ENCODE results near the gene TMCO1.
"Not testable (repeated sequence)": the region's sequence is repeated elsewhere in the genome, so short reads cannot be mapped to it uniquely, and the experiment has no call there.

The TMCO1 gene, protein sequence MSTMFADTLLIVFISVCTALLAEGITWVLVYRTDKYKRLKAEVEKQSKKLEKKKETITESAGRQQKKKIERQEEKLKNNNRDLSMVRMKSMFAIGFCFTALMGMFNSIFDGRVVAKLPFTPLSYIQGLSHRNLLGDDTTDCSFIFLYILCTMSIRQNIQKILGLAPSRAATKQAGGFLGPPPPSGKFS
- total RNA-seq, result 33.4 to 48.5 (median 39.9) reads per million in 4 donors

DNA sequence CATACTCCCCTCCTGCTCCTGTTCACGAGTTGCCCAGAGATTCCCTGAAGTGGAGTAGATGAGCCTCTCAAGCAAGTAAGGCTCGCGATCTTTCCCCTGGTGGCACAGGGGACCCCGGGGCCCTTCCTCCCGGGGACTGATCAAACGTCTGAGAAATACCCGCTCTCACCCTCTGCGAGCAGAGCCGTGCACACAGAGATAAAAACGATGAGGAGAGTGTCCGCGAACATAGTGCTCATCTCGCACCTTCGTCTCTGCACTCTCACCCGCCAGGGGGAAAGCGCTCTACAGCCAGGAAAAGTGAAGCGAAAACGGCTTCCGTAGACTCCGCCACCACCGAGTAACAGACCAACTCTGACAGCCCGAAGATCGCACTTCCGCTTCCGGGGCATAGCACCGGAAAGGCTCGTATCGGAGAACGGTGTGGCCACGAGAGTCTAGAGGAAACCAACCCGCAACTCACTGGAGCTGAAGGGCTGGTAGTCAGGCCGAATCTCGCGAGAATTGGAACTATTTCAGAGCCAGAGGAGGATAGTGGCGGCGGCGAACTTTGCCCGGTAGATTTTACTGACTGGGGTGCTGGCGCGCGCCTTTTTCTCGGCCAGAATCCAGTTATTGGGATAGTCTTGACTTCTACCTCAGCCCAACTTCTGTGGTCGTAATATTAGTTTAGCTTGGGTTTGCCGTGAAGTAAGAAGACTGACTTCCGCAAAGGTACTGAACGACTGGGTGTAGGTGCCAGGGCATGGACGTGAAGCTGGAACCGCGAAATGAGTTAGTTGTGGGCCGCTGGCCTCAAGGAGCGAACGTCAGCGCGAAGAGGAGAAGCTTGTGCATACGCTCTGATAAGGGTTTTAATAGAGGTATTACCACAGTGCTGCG is at the start of gene TMCO1:
Gene TMCO1, minus strand, starts transcription at position 356 of the 882 bp plus-strand sequence. Its CDS starts 117 bp downstream, at position 239.
- DNase-seq, result peak; percentile 87 to 98 (median 95)

DNA sequence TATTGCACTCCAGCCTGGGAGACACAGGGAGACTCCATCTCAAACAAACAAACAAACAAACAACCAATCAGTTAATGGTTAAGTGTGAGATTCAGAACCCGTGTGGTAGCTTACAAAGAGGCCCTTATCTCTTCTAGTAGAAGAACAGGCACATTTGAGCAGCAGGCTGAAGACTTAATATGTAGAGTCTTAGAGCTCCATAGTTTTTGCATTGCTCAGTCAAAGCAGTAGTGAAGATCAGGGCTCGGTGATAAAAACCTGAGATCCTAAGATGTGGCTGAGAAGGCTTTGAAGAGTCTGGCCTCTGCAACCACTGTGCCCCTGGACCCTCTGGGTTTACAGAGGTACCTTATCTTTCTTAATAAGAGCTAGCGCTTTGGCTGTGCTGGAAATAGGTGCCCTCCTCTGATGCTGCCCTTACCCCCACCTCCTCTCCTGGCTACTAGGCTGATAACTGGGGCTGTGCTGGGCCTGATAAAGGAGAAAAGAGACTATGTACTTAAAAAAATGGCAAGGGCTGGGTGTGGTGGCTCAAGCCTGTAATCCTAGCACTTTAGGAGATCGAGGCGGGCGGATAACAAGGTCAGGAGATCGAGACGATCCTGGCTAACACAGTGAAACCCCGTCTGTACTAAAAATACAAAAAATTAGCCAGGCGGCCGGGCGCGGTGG is 48.3 kb upstream of the TMCO1 start:
- DNase-seq, result no peak

DNA sequence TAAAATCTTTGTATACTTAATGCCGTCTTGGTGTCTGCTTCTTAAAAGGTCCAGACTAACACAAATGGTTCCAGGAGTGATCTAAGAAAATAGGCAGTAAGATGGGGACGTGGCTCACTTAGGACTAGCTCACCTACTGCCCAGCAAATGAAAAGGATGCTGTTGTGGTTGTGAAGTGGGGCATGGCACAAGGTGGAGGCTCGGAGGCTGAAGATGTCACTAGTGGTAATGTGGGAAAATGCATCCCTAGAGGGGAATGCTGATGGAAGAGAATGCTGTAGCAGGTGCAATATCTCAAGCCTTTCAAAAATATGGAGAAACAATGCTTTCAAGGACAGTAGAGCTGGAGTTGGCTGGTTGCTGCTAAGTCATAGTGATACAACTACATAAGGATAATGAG is 47.5 kb upstream of the TMCO1 start:
- no peak for DNase-seq

DNA sequence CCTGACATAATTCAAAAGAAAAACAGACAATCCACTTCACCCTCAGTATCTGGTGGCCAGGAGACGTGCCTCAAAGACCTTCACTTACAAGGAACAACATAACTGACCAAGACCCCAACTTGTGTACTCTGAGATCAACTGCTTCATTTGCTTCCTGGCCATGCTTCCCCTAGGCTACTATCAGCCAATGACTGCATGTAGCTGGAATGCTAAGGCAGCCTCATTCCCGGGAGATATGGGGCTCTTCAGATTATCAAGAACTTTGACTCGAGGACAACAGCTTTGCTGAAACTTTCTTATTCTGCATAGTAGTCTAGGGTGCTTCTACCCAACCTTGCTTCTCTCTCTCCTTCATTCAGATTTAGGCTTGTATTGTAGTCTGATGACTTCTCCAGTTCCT is 47.1 kb upstream of the TMCO1 start:
- DNase-seq, result no peak

DNA sequence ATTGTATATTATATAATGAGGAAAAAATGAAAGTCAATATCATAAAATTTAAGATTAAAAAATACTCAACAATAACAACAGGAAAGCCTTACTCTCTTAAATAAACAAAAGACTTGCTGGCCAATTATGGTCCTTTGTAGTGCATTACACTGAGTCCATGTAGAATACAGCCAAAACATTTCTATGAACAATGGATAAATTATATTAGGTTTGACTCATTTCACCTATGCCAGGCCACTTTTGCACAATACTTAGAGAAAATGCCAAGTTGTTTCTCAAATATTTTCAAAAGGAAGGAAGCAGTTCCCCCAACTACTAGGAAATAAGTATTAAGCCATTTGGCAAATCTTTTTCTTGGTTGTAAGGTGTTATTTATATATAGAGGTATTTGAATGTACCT is 38.9 kb upstream of the TMCO1 start:
- no peak for DNase-seq

DNA sequence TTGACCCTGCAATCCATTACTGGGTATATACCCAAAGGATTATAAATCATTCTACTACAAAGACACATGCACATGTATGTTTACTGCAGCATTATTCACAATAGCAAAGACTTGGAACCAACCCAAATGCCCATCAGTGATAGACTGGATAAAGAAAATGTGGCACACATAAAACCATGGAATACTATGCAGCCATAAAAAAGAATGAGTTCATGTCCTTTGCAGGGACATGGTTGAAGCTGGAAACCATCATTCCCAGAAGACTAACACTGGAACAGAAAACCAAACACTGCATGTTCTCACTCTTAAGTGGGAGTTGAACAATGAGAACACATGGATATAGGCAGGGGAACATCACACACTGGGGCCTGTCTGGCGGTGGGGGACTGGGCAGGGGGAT is 35.8 kb upstream of the TMCO1 start:
- not testable (repeated sequence) for DNase-seq

DNA sequence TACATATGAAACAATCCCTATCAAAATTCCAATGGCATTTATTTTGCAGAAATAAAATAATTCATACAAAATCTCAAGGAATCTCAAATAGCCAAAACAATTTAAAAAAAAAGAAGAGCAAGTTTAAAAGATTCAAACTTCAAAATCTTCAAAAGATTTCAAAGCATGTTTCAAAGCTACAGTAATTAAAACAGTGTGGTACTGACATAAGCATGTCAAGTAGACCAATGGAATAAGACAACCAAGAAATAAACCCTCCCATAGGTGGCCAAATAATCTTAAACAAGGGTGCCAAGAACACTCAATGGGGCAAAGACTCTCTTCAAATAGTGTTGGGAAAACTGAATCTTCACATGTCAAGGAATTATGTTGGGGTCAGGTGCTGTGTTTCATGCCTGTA is 30.7 kb upstream of the TMCO1 start:
- no peak for DNase-seq

DNA sequence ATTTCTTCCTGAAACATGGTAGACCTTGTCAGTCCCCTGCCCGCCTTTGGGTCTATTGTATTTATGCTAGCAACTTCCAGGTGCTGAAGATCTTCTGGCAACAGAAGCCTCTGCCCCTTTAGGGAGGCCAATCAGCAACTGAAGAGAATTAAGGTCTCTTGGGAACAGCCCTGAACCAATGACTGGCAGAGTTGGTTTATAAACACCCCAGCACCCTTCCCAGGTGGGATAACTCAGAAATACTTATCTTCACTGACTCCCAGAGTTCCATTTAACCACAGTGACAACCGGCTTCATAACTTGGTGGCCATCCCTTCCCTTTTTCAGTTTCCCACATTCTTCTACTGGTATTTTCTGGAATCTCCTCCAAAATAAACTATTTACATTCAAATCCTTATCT is 27.2 kb upstream of the TMCO1 start:
- no peak for DNase-seq

DNA sequence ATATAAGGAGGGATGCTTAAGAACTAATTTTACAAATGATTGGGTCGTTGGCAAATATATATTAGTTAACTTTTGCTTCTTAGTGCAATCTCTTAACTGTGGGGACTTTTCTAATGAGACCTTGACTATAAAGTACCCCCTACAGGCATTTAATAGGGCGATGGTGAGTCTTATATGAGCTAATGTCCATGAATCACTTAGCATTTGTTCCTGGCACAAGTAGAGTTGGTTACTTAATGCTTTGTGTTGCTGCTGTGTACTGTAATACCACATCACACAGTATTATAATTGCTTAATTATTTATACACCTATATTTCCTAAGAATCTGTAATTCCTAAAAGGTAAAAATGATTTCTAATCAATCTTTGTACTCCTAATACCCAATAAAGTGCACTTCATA is 25.3 kb upstream of the TMCO1 start:
- no peak for DNase-seq

DNA sequence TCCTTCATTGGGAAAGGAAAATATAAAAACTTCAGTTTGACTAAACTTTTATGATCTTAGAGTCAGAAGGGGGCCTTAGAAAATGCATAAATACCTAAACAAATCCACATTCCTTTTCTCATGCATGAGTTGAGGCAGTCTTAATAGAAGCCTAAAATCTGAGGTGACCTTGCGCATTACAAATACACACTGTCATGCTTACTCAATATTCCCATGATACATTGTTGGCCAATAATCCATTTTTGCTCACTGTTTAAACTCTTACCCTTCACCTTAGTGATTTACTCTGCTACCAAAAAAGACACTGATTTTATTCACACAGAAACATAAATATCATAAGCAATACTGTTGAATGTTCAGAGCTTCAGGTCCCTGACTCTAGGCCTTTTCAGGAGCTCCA is 19.1 kb upstream of the TMCO1 start:
- DNase-seq, result no peak

DNA sequence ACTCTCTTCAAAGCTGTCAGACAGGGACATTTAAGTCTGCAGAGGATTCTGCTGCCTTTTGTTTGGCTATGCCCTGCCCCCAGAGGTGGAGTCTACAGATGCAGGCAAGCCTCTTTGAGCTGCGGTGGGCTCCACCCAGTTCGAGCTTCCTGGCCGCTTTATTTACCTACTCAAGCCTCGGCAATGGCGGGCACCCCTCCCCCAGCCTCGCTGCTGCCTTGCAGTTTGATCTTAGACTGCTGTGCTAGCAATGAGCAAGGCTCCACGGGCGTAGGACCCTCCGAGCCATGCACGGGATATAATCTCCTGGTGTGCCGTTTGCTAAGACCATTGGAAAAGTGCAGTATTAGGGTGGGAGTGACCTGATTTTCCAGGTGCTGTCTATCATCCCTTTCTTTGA is 14.9 kb upstream of the TMCO1 start:
- not testable (repeated sequence) for DNase-seq

DNA sequence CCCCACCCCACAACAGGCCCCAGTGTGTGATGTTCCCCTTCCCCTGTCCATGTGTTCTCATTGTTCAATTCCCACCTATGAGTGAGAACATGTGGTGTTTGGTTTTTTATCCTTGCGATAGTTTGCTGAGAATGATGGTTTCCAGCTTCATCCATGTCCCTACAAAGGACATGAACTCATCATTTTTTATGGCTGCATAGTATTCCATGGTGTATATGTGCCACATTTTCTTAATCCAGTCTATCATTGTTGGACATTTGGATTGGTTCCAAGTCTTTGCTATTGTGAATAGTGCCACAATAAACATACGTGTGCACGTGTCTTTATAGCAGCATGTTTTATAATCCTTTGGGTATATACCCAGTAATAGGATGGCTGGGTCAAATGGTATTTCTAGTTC is 9.5 kb upstream of the TMCO1 start:
- not testable (repeated sequence) for DNase-seq

DNA sequence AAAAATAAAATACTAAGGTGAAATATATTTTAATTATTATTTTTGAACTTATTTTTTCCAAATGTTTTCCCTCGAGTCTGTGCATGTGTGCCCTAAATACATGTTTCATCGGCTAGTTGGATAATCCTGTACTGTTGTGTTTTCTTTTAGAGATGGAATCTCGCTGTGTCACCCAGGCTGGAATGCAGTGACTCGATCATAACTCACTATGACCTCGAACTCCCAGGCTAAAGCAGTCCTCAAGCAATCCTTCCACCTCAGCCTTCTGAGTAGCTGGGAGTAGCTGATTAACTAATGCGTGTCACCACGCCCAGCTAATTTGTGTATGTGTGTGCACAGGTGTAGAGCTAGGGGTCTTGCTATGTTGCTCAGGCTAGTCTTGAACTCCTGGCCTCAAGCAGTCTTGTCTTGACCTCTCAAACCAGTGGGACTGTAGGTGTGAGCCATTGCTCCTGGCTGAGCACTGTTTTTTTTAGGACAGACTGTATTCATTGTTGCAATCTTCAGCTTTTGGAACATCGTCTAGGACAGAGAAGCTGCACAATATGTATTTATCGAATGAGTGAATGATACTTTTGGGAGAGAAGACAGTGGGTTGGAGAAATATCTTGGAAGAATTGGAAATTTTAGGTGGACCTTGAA is 4.8 kb upstream of the TMCO1 start:
- DNase-seq, result no peak

DNA sequence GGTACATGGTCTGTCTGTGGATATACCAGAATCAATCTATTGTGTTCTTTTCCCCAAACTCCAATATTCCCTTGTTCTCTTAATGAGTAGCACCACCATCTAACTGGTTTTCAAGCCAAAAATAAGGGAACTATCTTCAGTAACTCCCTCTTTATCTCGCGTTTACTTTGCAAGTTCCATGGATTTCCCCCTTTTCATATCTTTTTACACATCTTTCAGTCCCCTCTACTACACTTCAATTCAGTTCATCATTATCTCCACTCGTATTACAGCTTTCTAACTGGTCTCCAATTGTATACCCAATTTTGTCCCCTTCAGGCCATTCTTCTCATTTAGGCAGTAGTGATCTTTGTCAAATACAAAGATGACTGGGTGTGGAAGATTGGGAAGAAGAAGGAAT is 4.1 kb upstream of the TMCO1 start:
- DNase-seq, result no peak

DNA sequence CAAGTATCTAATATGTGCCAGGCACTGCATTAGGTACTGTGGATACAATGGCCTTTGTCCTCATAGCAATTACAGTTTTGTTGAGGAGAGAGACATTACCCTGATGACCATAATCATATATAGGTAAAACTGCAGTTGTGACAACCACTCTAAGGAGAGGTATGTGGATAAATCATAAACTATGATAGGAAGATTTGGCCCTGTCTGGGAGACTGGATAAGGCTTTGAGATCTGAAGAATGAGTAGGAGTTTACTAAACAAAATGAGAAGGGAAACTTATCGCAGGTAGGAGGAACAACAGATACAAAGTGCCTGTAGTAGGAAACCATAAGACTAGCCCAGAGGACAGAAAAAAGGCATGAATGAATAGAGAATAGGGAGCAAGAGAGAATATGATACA is 4.4 kb downstream of the TMCO1 start:
- DNase-seq, result no peak

DNA sequence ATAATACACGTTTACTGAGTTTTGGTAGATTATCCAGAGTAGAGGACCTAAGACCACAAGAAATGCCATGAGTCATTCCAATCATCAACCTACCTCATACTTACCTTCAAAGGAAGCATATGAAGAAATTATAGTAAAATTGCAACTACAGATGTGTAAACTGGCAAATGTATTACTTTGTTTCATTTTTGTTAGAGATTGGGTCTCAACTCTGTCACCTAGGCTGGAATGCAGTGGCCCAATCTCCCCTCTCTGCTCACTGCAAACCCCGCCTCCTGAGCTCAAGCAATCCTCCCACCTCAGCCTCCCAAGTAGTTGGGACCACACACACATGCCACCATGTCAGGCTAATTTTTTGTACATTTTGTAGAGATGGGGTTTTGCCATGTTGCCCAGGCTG is 5.2 kb downstream of the TMCO1 start:
- DNase-seq, result peak in 1 of 5 donors; percentile 23

DNA sequence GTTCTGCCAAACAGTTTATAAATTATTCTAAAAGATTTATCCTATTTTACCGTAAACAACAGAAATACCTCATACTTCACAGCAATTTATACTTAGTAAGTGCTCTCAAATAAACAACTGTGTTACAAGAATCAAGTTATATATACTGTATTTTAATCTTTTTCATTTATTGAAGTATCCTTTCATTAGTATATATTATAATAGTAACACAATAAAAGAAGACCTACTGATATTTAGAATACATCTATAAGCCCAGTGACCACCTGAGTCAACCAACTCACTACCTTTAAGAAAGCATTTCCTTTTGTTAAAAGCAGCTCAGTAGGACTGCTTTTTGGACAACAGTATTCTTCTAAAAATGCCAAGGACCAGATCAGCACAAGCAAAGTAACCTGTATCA is 5.9 kb downstream of the TMCO1 start:
- no peak for DNase-seq

DNA sequence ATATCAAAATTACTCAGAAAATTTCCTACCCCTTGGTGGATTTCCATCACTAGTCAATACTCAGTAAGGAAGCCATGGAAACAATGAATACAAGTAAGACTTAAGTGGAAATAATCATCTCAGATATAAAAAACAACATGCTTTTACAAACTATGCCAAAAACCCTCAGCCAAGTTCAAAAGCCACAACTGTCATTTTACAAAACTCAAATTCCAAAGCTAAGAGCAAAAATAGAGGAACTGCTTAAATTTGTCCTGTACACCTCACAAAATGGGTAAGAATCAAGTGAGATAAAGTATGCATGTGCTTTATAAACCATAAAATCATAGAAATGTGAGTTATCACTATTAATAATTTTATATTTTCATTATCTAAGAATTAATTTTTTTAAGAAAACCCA is 9.6 kb downstream of the TMCO1 start:
- DNase-seq, result no peak

DNA sequence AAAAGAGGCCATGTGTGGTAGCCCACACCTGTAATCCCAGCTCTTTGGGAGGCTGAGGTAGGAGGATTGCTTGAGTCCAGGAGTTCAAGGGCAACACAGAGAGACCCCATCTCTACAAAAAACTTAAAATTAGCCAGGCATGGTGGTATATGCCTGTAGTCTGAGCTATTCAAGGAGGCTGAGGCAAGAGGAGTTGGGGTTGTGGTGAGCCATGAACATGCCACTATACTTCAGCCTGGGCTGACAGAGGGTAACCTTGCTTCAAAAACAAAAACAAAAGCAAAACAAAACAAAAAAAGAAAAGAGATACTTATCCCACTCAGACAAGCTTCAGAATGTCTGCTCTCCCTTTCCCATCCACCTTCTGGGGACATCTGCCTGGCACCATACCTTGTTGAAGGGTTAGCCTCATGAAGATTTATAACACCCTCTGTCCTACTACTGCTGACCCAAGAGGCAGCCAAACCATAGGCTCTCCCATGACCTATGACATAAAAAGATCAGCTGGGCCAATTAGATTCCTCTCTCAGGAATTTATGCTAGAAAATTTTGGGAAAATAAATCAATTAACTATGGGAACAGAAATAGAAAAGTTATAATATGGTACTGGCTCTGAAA is 13.2 kb downstream of the TMCO1 start:
- DNase-seq, result no peak

DNA sequence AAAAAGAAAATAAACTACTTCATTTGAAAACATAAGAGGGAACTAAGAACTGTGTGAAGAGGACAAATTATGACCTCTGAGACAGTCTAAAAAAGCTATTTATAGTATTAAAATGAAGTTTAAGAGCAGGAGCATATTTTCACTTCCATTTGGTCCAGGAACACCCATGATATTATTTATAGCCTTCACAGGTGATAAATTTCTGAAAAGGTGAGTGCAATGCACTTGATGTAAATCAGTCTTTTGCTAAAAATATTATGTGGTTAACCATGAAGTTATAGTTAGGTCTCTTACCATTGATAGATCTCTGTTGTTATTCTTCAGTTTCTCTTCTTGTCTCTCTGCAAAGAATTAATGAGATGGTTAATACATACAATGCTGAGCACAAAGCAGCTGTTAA is 14.7 kb downstream of the TMCO1 start:
- DNase-seq, result no peak

DNA sequence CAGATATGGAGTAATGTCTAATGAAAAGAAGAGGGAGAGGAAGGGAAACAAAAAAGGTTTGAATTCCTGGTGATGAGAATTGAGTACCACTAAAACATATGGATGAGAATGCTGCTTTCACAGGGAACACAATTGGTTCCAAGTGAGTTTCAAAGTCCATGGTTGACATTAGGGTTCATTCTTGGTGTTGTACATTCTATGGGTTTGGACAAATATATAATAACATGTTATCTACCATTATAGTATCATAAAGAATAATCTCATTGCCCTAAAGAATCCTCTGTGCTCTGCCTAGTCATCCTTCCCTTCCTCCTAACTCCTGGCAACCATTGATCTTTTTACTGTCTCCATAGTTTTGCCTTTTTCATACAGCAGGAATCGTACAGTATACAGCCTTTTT is 20.1 kb downstream of the TMCO1 start:
- DNase-seq, result no peak

DNA sequence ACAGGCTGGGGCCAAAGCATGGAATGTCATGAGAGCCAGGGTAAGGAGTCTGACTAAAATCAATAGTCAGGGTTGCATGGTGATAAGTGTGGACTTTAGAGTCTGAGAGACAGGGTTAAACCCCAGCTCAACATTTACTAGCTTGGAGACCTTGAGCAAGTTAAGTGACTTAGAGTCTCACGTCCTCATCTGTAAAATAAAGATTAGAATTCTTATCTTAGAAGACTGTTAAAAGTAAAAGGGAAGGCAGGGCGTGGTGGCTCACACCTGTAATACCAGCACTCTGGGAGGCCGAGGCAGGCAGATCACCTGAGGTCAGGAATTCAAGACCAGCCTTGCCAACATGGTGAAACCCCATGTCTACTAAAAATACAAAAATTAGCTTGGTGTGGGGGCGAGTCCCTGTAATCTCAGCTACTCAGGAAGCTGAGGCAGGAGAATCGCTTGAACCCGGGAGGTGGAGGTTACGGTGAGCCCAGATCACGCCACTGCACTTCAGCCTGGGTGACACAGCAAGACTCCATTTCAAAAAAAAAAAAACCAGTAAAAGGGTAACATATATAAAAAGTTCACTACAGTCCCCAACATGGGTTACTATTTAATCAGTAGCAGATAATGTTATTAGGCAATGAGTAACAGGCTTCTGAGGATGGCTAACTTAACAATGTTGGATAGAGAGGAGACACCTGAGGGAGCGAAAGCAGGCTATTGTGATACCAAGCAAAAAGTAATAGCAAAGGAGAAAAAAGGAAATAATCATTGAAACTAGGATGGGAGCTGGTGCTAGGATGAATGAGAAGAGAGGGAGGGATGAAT is 20.8 kb downstream of the TMCO1 start:
- no peak for DNase-seq

Data from T-helper 1 cell (primary cell).